BJ (cell line): Measurements from ENCODE around the gene ESM1. TPM values are rescaled to one million over a fixed set of nuclear protein-coding genes. Genes with fewer than 3 reads are reported as not detected.

Source experiments
- CTCF ChIA-PET: fragments of 350-600 bp; formaldehyde crosslinking; extraction: SDS; loops from one replicate; lab custom pipeline; 2021; ENCODE audit warnings: antibody characterized with exemption, inconsistent platforms; lab: Yijun Ruan, JAX
- POLR2A ChIA-PET: fragments of 300-600 bp; sonication (Branson Sonifier 250); formaldehyde crosslinking; extraction: SDS; loops from one replicate; lab custom pipeline; 2021; ENCODE audit warnings: antibody characterized with exemption; lab: Charles Lee
- DNase-seq: peaks from one replicate; pipeline ENCODE4 v3.0.0-alpha.2; 2011; ENCODE audit warnings: low read depth
- H3K27me3 ChIP-seq: 2 replicates; pipeline ENCODE4 v1.6.0; 2011; ENCODE audit warnings: low read length; ENCODE audit not compliant: control insufficient read depth, insufficient read depth
- H3K36me3 ChIP-seq: 2 replicates; pipeline ENCODE4 v1.5.1; 2011; ENCODE audit warnings: low read length; ENCODE audit not compliant: control insufficient read depth, insufficient read depth
- H3K4me3 ChIP-seq: 2 replicates; pipeline ENCODE4 v1.5.1; 2011; ENCODE audit warnings: low read depth, mild to moderate bottlenecking, control low read depth, low read length
- CTCF ChIP-seq: IDR thresholded peaks from 2 replicates; pipeline ENCODE4 v1.5.1; 2011; ENCODE audit warnings: low read depth, mild to moderate bottlenecking, control low read depth, inconsistent platforms, low read length, moderate library complexity; ENCODE audit not compliant: insufficient read depth
- polyA plus RNA-seq: library from polyadenylated mRNA; depleted of rRNA; stranded (reverse); fragments of >200 nt; gene quantifications from 2 replicates; pipeline ENCODE4 v1.2.3, GENCODE V29; 2011

The ESM1 gene
- polyA plus RNA-seq, 1 experiment: 2.4 TPM

GRCh38 chr5:54986269-54986654, 869 bp upstream of the ESM1 start:
- no peak for TF ChIP-seq CTCF
- no peak for DNase-seq

GRCh38 chr5:54981928-54982327, 3.5 kb downstream of the ESM1 start:
- ChIA-PET CTCF (interaction anchor here (1.1 to 1.7 kb wide), 2 partner anchors 9 to 38 kb away, joined by 4 read pairs; no protein-coding TSS in a partner anchor), POLR2A (no interaction called here)
- H3K4me3 ChIP-seq: no peak overlapping the region
- H3K36me3 ChIP-seq: no peaks in the 10 kb centered on the region
- H3K27me3 ChIP-seq: no peaks in the 10 kb centered on the region
- no peak for TF ChIP-seq CTCF
- DNase-seq: no peak

More at GRCh38 chr5:54986269-54986654, 869 bp upstream of the ESM1 start:
- ChIA-PET CTCF (interaction anchor here (0.8 to 1.7 kb wide), 2 partner anchors 24 to 174 kb away, joined by 3 to 4 read pairs; partner anchors contain the start of gene GPX8), POLR2A (no interaction called here)
- no peaks in the 10 kb centered on the region for H3K27me3 ChIP-seq
- no peak overlapping the region for H3K4me3 ChIP-seq
- H3K36me3 ChIP-seq: no peaks in the 10 kb centered on the region

GRCh38 chr5:54975701-54976100, 9.7 kb downstream of the ESM1 start:
- CTCF ChIA-PET: interaction anchor here (0.7 to 1.4 kb wide), 2 partner anchors 9 to 468 kb away, joined by 4 read pairs; partner anchors contain the start of gene ESM1
- POLR2A ChIA-PET: no interaction called here
- TF ChIP-seq CTCF: no peak
- Histone ChIP-seq H3K4me3 (no peak overlapping the region), H3K36me3 (no peaks in the 10 kb centered on the region), H3K27me3 (no peaks in the 10 kb centered on the region)
- no peak for DNase-seq

- H3K4me3 ChIP-seq: no peak overlapping the region
- TF ChIP-seq CTCF: peak; percentile 12; the same call in 1 of the 2 replicates
- POLR2A ChIA-PET: no interaction called here
- no peaks in the 10 kb centered on the region for H3K36me3 ChIP-seq
- CTCF ChIA-PET: interaction anchor here (1.6 kb wide), 1 partner anchor 9 kb away, joined by 7 read pairs; no protein-coding TSS in a partner anchor
- H3K27me3 ChIP-seq: no peaks in the 10 kb centered on the region
- no peak for DNase-seq
Measured at GRCh38 chr5:54969856-54970828, 15.3 kb downstream of the ESM1 start.

GRCh38 chr5:54969242-54969641, 16.2 kb downstream of the ESM1 start:
- no peak for TF ChIP-seq CTCF
- Histone ChIP-seq H3K27me3 (no peaks in the 10 kb centered on the region), H3K4me3 (no peak overlapping the region), H3K36me3 (no peaks in the 10 kb centered on the region)
- POLR2A ChIA-PET: no interaction called here
- DNase-seq: no peak
- CTCF ChIA-PET: interaction anchor here (0.6 to 1.6 kb wide), 3 partner anchors 8 to 25 kb away, joined by 3 to 7 read pairs (median 5); no protein-coding TSS in a partner anchor
